Body of pancreas (tissue), 4 donors: ENCODE data around the gene C1QC.

ENCODE experiments used
- POLR2A ChIP-seq, 3 donors: fragments of 450-650 bp; IDR thresholded peaks; one replicate each; pipeline ENCODE4 v1.6.1; 2016; ENCODE audit warnings: antibody characterized with exemption in 3 of 3, mild to moderate bottlenecking in 2 of 3
- TF ChIP-seq, protein P1 (sequence below), 7 experiments: fragments of 450-650 bp in 4 of 7; fragments of 200-600 bp in 3 of 7; sonication (generic) in 3 of 7; IDR thresholded peaks; one replicate each; pipeline ENCODE4 v1.5.1; 2016 to 2019; ENCODE audit warnings: antibody characterized with exemption in 7 of 7

DNA sequence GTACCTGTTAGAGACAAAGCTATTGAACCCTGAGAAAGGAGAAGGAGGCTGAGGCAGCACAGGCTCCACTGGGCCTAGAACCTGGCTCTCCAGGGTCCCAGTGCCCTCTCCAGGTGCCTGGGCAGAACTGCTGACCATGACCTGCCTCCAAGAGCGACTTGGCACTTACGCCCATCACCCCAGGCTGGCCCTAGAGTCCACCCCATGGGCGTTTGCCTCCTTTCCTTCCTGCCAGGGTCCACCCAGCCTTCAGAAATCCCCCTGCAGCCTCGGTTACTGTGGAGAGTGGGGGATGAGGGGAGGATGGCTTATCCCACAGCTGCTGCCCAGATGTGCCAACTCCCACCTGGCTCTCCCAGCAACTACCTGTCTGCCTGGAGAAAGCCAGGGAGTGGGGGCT is 21.7 kb upstream of the C1QC start:
- TF ChIP-seq, protein P1, sequence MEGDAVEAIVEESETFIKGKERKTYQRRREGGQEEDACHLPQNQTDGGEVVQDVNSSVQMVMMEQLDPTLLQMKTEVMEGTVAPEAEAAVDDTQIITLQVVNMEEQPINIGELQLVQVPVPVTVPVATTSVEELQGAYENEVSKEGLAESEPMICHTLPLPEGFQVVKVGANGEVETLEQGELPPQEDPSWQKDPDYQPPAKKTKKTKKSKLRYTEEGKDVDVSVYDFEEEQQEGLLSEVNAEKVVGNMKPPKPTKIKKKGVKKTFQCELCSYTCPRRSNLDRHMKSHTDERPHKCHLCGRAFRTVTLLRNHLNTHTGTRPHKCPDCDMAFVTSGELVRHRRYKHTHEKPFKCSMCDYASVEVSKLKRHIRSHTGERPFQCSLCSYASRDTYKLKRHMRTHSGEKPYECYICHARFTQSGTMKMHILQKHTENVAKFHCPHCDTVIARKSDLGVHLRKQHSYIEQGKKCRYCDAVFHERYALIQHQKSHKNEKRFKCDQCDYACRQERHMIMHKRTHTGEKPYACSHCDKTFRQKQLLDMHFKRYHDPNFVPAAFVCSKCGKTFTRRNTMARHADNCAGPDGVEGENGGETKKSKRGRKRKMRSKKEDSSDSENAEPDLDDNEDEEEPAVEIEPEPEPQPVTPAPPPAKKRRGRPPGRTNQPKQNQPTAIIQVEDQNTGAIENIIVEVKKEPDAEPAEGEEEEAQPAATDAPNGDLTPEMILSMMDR (IDR thresholded peaks at IDR 0.05) = no peak
- no peak for TF ChIP-seq POLR2A (IDR thresholded peaks at IDR 0.05)
